Hepatic stellate cell (primary cell): ENCODE measurements around the gene MAPK12.

Experiments used
- DNase-seq: peaks from one replicate; pipeline ENCODE4 v3.0.0; 2011; ENCODE audit warnings: low spot score

The MAPK12 gene

DNA sequence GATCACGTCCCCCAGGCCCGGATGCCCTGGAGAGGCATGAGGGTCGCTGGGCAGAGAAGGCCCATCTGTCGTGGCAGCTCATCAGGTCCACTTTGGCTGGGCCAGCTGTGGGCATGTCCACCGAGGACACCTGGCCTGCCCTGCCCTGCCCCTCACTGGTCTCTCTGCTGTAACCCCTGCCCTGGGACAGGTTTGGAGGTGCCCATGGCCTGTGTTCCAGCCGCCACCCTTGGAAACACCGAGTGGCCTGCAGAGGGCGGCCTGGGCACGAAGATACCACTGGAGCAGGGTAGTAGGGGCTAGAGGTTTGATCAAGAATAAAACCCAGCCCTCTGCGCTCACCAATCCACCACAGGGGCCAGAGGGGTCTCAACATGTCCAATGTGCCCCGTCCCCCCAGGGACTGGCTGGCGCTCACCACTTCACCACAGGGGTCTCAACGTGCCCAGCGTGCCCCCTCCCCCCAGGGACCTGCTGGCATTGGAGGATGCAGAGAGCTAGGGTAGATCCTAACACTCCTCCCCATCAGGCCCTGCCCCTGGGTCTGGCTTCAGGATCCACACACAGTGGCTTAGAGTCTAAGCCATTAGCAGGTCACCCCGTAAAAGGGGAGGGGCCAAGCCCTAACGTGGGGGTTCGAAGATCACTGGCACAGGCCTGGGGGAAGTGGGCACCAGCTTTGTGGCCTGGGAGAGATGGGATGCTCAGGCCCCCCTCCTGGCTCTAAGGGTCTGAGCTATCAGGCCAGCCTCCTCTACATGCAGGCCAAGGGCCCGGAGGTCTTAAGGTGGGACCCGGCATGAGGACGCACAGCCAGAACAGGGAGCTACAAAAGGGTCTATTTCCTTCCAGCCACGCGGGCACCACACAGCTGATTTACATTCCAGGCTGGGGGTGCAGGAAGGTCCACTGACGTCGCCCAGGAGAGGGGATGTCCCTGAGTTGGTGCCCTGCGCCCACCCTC is 9.1 kb downstream of the MAPK12 start:
- peak; percentile 89 for DNase-seq

DNA sequence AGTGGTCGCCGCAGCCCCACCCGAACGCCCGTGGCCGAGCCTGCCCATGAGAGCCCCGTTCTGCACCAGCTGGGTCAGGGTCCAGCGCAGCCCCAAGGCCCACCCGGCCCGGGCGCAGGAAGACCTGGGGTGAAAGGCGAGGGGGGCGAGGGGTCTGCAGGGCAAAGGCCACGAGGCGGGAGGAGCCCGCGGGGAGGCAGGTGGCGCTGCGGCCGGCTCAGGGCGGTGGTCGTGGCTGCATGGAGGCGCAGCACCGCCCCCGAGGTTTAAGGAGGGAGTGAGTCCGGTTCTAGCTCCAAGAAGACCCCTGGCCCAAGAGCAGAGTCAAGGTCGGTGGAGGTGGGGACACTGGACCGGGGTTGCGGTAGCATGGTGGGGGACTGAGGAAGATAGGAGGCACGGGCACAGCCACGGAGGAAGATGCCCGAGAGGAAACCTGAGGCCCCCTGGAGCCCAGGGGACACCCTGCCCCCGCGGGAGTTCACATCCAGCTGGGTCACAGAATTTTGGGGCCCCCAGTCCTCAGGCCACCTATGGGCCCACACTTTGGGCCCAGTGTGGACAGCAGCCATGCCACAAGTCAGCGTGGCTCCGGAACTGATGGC is 9.9 kb downstream of the MAPK12 start:
- DNase-seq, result no peak

DNA sequence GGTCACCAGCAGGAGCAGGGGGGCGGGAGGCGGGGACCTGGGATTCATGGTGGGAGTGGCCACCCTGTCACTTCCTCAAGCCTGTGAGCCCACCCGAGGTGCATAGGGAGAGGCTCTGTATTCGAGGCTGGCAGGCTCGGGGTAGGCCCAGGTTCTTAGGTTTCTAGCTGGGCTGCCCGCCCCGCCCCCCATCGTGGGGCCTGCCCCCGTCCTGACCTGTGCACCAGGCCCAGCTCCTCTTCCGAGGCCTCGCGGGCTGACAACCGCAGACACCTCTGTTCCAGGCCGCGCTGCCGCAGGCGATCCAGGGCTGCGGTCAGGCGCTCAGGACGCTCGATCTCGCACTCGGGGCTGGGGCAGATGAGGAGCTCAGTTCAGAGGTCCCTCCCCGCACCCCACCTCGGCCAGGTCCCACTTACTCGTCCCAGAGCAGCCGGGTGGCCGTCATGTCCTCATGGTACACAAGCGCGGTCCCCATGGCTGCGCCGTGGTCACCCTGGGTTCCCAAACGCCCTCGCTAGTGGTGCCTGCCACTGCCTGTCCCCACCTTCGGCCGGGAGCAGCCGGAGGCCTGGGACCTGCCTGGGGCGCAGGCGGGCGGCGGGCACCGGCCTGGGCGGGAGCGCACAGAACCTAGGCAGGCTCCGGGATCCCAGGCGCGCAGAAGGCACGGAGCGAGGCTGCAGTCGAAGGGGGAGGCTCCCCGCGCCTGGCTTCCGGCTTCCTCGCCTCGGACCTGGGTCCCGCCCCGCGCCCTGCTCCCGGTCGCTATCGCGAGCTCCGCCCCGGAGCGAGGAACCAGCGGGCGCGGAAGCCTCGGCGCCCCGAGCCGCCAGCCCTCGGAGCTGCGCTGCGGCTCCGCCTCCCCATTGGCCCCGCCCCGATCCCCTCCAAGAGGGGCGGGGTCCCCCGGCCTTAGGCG is 10.7 kb downstream of the MAPK12 start, which contains the start of gene HDAC10:
Gene HDAC10 (minus strand): TSS at position 711 of the 922 bp plus-strand sequence. CDS start 233 bp downstream, at position 478.
- peak; percentile 91 for DNase-seq

DNA sequence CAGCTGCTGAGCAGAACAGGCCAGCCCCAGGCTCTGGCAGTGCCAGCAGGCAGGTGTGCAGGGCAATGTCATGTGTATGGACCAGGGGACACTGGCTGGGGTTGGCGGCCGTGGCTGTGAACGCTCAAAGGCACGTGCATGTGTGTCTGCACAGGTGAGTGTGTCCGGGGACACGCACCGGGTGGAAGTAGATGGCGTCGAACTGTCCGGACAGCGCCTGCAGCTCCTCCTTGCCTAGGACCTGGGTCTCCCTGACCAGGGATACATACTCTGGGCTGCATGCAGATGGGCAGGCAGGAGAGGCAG is 11.3 kb downstream of the MAPK12 start:
- no peak for DNase-seq

DNA sequence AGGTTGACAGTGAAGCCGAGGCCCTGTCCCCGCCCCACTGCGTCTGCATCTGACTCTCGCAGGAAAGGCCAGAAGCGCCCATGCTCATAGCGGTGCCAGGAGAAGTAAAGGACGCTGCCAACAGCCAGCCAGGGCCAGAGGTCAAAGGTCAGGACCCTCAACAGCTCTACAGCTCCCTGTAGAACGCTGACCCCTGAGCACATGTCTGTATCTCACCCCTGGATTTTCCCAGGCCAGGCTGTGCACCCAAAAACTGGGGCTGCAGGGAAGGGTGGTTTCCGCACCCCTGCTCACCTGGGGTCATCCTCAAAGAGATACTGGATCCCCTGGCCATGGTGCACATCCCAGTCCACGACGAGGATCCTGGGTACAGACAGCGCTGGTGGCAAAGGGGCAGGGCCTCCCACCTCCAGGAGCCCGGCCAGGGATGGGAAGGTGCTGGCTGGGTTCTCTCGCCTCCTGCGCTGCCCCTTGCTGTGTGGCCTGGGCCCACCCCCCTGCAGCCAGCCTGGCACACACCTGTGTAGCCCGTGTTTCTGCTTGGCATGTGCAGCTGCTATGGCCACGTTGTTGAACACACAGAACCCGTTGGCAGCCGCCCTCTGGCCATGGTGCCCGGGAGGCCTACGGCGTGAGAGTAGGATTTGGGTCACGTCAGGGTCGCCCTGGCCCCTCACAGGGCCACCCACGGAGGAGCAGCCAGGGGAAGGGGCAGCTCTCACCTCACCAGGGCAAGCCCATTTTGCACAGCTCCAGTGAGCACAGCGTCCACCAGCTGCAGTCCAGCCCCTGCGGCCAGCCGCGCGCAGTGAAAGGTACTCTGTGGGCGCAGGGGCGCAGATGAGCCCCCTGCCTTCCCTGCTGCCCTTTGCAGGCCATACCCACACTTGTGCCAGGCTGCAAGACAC is 11.9 kb downstream of the MAPK12 start:
- DNase-seq, result no peak

DNA sequence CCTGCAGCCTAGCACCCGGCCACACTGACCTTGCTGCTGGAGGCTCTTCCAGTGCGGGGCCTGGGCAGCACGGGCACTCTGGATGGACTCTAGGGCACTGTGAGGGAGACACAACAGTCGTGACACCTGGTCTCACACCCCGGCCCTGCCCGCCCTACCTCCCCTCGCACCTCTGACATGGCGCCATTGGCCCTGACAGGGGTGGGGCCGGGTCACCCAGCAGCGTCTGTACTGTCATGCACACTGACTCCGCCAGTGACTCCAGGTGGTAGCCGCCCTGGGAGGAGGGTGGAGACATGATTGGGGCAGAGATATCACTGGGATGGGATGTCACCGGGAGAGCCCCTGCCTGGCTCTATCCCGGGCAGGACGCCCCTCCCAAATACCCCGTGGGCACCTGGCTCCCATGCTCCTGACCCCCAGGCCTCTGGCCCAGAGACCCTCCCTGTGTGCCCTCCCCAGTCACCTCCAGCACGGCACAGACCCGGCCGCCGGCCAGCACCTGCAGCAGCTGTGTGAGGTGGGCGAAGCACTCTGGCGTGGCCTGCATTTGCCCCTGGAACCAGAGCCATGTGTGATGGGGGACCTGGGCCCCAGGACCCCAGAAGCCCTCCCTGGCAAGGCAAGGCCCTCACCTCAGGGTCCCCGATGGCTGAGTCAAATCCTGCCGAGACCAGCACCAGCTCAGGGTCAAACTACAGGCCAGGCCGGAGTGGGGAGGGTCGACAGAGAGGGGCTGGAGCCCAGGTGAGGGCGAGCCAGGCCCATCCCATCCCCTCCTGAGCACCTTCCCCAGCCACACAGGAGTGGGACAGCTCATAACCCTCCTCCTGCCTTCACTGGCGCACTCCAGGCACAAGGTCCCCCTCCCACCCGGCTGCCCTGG is 13.0 kb downstream of the MAPK12 start:
- DNase-seq, result no peak

DNA sequence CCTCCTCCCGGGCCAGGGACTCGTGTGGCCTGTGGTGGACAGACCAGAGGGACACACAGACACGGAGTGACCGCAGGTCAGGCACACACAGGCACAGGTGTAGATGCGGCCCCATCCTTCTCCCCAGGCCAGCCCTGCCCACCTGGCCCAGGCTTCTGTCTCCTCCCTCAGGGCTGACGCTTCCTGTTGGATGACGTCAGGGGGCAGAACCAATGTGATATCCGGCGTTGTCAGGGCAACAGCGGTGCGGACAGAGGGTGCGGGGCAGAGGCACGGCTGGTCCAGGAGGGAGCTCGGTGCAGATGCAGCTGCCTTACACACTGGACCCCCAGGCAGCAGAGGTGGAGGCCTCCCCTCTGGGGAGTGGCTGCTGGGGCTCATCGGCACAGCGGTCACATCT is 13.7 kb downstream of the MAPK12 start:
- DNase-seq, result no peak

DNA sequence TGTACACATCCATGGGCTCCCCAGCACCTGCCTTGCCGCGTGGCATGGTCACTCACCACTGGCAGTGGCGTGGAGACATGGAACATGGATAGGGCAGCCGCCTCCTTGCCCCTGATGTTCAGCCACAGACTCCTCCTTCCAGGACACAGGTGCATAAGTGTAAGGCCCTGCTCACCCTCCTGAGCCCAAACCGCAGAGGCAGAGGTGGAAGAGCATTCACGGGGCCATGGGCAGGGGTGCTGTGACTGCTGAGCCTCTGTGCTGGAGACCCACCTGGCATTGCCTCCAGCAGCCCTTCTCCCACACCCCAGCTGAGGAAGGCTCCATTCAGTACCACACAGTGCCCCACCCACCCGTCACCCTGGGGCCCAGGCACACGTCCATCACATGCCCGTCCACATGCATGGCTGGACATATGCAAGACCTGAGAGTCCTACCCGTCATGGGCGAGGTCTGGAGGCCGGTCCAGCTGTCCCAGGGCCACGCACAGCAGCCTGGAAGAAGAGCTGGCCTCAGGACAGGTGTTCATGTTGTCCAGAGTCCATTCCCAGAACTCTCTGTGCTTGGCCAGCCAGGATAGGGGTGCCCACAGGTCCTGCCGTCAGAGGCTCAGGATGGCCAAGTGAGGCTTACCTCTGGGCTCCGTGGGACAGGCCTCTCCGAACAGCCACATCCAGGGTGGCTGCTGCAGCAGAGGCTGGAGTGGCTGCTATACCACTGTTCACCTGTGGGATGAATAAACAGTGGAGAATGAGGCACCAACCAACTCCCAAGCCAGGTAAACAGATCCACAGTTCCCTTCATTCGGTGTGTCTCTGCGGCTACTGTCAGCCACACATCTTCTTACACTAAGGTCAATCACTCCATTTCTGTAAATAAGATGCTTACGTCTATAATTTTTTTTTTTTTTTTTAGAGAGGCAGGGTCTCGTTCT is 15.0 kb downstream of the MAPK12 start:
- DNase-seq, result no peak

DNA sequence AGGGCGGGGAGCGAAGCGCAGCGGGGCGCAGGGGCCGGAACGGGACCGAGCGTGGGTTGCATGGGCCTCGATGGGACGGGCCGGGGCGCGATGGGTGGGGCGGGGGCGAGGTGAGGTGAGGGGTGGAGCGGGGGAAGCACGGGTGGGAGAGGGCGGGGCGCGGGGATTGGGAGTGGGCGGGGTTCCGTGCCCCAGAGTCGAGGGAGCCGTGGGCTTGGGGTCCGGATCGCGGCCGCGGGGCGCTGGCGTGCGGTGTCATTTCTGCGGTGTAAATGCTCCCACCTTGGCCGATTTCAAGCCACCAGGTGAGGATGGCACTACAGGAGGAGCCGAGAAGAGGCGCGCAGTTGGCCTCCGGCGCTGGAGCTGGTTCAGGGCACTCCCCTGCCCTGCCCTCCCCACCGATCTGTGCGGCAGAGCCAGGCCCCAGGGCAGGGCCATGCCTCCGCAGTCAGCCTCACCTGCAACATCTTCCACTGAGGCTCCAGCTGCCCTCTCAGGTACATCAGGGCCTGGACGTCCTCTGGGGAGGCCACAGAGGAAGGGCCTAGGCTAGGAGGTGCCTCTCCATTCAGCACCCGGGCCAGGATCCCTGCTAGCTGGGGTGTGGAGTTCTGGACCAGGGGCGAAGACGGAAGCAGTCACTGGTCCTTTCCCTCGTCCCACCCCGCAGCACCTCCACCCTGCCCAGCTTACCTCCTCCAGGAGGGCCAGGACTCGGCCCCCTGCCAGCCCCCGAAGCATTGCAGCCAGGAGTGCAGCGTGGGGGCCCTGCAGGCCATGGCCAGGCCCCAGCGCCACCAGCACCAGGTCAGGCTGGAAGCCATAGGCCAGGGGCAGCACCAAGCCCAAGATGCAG is 16.0 kb downstream of the MAPK12 start:
- DNase-seq, result no peak

DNA sequence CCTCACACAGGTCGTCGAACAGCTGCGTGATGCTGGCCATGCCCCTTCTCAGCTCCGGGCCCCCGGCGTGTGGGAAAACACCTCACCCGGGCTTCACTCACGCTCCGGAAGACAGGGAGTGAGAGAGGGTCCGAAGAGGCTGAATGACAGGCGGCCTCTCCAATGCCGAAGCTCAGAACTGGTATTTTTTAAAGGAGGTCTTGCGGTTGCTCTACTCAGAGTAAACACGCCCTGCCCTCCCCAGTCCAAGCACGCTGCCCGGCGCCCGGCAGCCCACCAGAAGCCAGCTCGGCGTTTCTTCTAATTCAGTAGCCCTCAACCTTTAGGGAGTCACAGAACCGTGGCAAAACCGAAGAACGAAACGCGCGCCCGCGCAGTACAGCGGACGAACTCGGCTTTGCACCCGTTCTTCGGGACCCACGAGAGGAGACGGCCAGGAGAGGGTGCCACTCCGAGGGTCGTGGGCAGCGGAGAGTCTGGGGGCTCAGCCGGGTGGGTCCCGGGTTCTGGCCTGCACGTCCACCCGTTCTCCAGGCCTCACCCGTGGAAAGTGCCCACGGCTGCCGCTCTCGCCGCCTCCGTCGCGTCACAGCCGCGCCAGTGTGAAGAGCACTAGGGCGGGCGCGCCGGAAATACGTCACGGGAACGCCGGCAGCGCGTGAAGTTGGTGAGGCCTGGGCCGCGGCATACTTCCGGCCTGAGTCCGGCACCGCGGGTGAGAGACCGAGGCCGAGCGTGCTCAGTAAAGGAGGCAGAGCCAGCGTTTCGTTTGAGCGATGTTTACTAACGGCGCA is 16.9 kb downstream of the MAPK12 start, which contains the start of gene TUBGCP6:
Gene TUBGCP6 (minus strand): TSS at position 604 of the 794 bp plus-strand sequence. CDS start 564 bp downstream, at position 40.
- peak; percentile 96 for DNase-seq

DNA sequence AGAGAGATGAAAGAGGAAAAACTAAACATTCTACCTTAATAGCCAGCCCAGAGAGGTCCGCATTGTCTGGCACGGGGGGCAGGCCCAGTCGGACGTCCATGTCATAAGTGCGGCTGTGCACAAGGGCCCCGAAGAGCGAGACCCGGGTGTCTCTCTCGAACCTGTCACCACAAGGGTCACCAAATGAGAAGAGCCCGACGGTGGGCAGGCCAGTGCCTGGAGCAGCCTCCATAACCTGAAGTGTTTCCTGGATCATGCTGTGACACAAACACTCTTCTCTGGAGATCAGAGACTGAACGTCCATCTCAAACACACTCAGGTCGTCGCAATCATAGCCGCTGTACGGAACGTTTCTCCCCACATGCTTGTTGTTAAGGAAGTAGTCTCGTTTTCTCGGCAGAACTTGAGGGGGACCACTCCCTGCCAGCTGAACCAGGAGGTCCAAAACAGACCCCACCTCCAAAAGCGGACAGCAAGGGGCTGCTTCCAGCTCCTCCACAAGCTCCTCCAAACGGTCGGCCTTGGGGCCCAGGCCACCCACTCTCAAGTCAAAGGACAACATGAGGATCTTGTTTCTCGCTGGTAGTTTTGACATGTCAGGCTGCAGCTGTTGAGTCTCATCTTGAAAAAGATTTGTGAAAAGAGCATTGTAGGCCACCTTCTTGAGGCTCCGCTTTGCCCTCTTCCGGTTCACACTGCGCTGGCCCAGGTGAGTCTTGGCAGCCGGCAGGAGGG is 17.6 kb downstream of the MAPK12 start:
- DNase-seq, result no peak

DNA sequence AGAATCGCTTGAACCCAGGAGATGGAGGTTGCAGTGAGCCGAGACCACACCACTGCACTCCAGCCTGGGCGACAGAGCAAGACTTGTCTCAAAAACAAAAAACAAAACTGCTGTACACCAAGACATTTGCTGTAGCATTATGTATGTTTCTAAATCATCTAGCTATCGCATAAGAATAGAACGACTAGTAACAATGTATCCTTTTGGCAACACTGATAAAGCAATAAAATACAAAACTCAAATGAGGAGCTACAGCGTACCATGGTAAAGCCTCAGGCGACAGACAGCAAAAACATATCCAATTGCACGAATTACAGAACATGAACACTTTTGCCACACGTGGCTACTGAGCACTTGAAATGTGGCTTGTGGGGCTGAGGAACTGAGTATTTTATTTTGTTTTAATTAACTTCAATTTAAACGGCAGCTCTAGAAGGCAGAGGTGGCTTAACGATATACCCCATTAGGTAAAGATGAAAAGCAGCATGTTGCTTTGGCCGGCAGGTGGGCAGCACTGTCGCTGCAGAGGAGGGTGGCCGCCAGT is 19.0 kb downstream of the MAPK12 start:
- no peak for DNase-seq

DNA sequence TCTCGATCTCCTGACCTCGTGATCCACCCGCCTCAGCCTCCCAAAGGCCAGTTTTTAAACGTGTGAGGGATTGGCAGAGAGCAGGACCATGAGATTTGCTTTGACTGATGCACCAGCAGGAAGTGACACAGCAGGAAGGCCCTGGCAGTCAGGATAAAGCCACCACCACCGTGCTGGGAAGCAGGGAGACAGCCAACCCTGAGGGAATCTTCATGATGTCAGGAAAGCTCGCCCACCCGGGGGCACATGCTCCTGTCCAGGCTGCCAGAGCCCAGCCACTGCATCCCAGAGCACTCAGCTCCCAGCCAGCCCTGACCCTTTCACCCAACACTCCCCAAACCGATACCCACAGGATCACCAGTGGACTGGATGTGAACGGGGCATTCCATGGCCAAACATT is 22.7 kb downstream of the MAPK12 start:
- DNase-seq, result no peak

DNA sequence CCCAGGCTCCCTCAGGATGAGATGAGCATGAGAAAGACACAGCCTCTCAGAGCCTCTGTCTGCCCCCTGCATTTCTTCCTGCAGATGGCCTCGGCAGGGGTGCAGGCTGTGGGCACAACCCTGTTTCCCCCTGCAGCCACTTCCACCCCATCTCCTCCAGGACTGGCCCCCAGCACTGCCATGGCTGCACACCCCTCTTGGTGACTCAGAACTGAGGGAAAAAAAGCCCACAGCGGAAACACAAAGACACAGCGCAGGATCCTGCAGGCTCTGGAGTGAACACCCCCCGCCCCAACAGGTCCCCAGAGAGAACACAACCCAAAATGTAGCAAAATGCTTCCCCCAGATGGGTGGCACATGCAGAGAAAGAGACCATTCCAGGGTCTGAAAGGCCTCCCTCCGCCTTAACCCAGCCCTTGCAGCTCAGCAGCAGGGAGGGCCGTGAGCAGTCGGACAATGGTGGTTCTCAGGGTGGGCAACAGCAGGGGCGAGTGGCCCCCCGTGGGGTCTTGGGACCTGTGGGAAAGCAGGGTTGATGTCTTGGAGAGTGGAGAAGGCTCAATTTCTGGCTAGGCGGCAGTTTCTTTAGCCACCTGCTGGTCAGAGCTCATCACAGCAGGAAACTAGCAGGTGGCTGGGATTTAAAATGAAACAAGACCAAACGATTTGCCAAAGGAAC is 24.6 kb downstream of the MAPK12 start:
- peak; percentile 45 for DNase-seq

DNA sequence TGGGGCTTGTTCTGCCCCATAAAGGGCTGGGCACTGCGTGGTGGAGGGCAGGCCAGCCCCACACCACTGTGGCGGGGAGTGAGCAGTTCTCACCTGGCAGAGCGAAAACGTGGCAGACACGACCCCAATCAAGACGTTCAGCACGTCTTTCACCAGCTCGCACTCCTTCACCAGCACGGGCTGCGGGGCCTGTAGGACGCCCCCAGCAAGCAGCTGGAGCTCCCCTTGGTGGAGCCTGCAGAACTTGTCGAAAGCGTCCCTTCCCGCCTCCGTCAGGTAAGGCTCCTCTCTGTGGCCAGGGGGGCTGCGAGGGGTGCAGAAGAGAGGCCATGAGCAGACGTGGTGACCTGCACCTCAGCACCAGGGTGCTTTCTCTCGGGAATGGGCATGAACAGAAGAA is 28.3 kb downstream of the MAPK12 start:
- no peak for DNase-seq
